Adrenal gland (tissue), 5 donors: ENCODE data around the gene SGPL1.

Source experiments
- CTCF ChIP-seq, 6 experiments: fragments of 450-650 bp in 4 of 6; fragments of 200-600 bp in 2 of 6; sonication (generic) in 1 of 6; IDR thresholded peaks; 1 replicate in 5 of 6; 2 replicates in 1 of 6; pipeline versions ENCODE4 v1.5.1 to v1.8.0; 2016 to 2021; ENCODE audit warnings: antibody characterized with exemption in 6 of 6, mild to moderate bottlenecking in 2 of 6, moderate library complexity in 1 of 6
- POLR2A ChIP-seq, 2 donors: fragments of 450-650 bp; IDR thresholded peaks; one replicate each; pipeline ENCODE4 v1.6.1; 2017; ENCODE audit warnings: antibody characterized with exemption in 2 of 2, mild to moderate bottlenecking in 2 of 2, moderate library complexity in 1 of 2
- donor health status: DM: no; HTN: no; CAD: no.

- TF ChIP-seq CTCF (IDR thresholded peaks at IDR 0.05) (no peak), POLR2A (IDR thresholded peaks at IDR 0.05) (no peak)
Observed at GRCh38 chr10:70923696-70924095, 107.9 kb downstream of the SGPL1 start.
